Suprapubic skin (tissue), 4 donors: Measurements from ENCODE around the gene BCHE. TPM values are rescaled to one million over a fixed set of nuclear protein-coding genes. Genes with fewer than 3 reads are reported as not detected.

Experiments
- DNase-seq, 2 donors: peaks; one replicate each; pipeline ENCODE4 v3.0.0-alpha.2; 2019; ENCODE audit warnings: low spot score in 2 of 2
- H3K27ac ChIP-seq: fragments of 200-600 bp; sonication (generic); one replicate; pipeline ENCODE4 v1.5.1; 2019
- H3K27me3 ChIP-seq: fragments of 200-600 bp; sonication (generic); one replicate; pipeline ENCODE4 v1.5.1; 2019
- H3K36me3 ChIP-seq: fragments of 200-600 bp; sonication (generic); one replicate; pipeline ENCODE4 v1.5.1; 2019
- H3K4me1 ChIP-seq: fragments of 200-600 bp; sonication (generic); one replicate; pipeline ENCODE4 v1.5.1; 2019
- H3K4me3 ChIP-seq: fragments of 200-600 bp; sonication (generic); one replicate; pipeline ENCODE4 v1.5.1; 2019; ENCODE audit warnings: mild to moderate bottlenecking
- H3K9me3 ChIP-seq: fragments of 200-600 bp; sonication (generic); one replicate; pipeline ENCODE4 v1.5.1; 2019
- CTCF ChIP-seq, 2 donors: fragments of 200-600 bp in 1 of 2; fragments of 450-650 bp in 1 of 2; sonication (generic) in 1 of 2; IDR thresholded peaks; one replicate each; pipeline ENCODE4 v1.5.1; 2016 to 2019; ENCODE audit warnings: antibody characterized with exemption in 2 of 2, mild to moderate bottlenecking in 1 of 2, moderate library complexity in 1 of 2
- EP300 ChIP-seq: sonication (generic); formaldehyde crosslinking; IDR thresholded peaks from one replicate; pipeline ENCODE4 v1.6.1; 2017; ENCODE audit warnings: antibody characterized with exemption
- POLR2A ChIP-seq, 2 donors: fragments of 450-650 bp; IDR thresholded peaks; one replicate each; pipeline ENCODE4 v1.6.1; 2017; ENCODE audit warnings: antibody characterized with exemption in 2 of 2, mild to moderate bottlenecking in 2 of 2, moderate library complexity in 2 of 2
- POLR2AphosphoS5 ChIP-seq, 3 donors: sonication (generic); formaldehyde crosslinking; IDR thresholded peaks; one replicate each; pipeline ENCODE4 v1.6.1; 2017; ENCODE audit warnings: antibody characterized with exemption in 3 of 3
- WGBS: methylation state at CpG from one replicate; pipeline ENCODE4 v1.1.5; 2018; 5-methylcytosine and 5-hydroxymethylcytosine counted together
- total RNA-seq, 4 donors: library from RNA; depleted of rRNA; stranded (reverse); fragments of >200 nt; gene quantifications; one replicate each; pipeline ENCODE4 v1.1.0, GENCODE V29; 2016

BCHE gene
- total RNA-seq, 4 donors from 2014 or later: 4.6 to 6.4 (median 5.3) TPM

DNA sequence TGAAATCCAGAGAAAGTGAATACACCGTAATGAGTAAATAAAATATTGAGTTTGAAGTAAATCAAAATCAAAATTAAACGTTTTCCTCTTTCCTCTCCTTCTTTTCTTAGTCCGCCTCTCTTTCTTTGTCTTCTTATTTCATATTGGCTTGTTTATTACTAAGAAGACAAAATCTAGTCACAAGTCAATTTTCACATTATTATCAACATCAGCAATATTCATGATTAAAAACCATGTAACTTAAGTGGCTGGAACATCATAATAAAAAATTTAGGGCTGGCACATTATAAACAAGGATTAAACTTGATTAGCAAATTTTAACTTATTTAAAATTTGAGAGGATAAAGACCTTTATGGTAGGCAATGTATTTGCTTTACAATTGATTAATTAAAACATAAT is 61.4 kb downstream of the BCHE start:
- no peak overlapping the region for H3K27ac ChIP-seq
- no peaks in the 10 kb centered on the region for H3K27me3 ChIP-seq
- no peaks in the 10 kb centered on the region for H3K9me3 ChIP-seq
- H3K4me3 ChIP-seq: no peak overlapping the region
- no peaks in the 10 kb centered on the region for H3K4me1 ChIP-seq
- 65% methylated on average over 3 of the region's 3 CpGs for WGBS
- no peak for DNase-seq
- TF ChIP-seq POLR2A (IDR thresholded peaks at IDR 0.05) (no peak), EP300 (no peak), CTCF (IDR thresholded peaks at IDR 0.05) (no peak), POLR2AphosphoS5 (IDR thresholded peaks at IDR 0.05) (no peak)
- H3K36me3 ChIP-seq: no peaks in the 10 kb centered on the region

- TF ChIP-seq POLR2A (IDR thresholded peaks at IDR 0.05) (no peak), CTCF (IDR thresholded peaks at IDR 0.05) (no peak), POLR2AphosphoS5 (IDR thresholded peaks at IDR 0.05) (no peak), EP300 (no peak)
- Histone ChIP-seq H3K9me3 (peaks cover 7% of the 10 kb centered on the region), H3K27ac (no peak overlapping the region), H3K4me3 (no peak overlapping the region), H3K36me3 (no peaks in the 10 kb centered on the region), H3K4me1 (no peaks in the 10 kb centered on the region), H3K27me3 (no peaks in the 10 kb centered on the region)
- 64% methylated on average over 3 of the region's 3 CpGs for WGBS
- no peak for DNase-seq
Measured at GRCh38 chr3:165770781-165771180, 66.4 kb downstream of the BCHE start.

- 90% methylated on average over 4 of the region's 4 CpGs for WGBS
- TF ChIP-seq EP300 (no peak), CTCF (IDR thresholded peaks at IDR 0.05) (no peak)
- Histone ChIP-seq H3K27me3 (no peaks in the 10 kb centered on the region), H3K27ac (no peak overlapping the region), H3K4me1 (no peaks in the 10 kb centered on the region), H3K9me3 (peaks cover 7% of the 10 kb centered on the region), H3K4me3 (no peak overlapping the region), H3K36me3 (no peaks in the 10 kb centered on the region)
- DNase-seq: no peak
Measured at GRCh38 chr3:165768680-165769079, 68.5 kb downstream of the BCHE start.

GRCh38 chr3:165759041-165759440 is 78.2 kb downstream of the BCHE start:
- H3K4me1 ChIP-seq: no peaks in the 10 kb centered on the region
- H3K27me3 ChIP-seq: no peaks in the 10 kb centered on the region
- 89% methylated on average over 3 of the region's 3 CpGs for WGBS
- no peaks in the 10 kb centered on the region for H3K9me3 ChIP-seq
- H3K36me3 ChIP-seq: no peaks in the 10 kb centered on the region
- TF ChIP-seq CTCF (IDR thresholded peaks at IDR 0.05) (no peak), POLR2AphosphoS5 (IDR thresholded peaks at IDR 0.05) (no peak)
- no peak overlapping the region for H3K27ac ChIP-seq
- no peak overlapping the region for H3K4me3 ChIP-seq
- DNase-seq: no peak

DNA sequence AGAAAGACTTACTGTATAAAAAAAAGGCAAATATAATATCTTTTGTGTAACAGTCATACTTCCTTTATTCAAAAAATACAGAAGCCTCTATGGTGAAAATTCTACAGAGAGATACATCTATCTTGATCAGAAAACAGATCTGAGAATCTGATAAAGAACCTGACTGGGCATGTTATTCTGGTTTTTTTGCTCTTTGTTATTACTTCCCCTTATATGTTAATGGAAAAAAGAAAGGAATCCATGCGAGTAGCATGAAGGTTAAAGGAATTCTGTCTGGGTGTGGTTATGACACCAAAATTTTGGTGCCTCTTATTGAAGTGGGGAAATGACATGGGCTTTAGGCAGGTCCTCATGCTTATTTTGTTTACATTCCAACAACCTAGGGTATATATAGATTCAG is 81.7 kb downstream of the BCHE start:
- no peak overlapping the region for H3K27ac ChIP-seq
- 39% methylated on average over 1 of the region's 1 CpG for whole genome bisulfite sequencing
- H3K4me1 ChIP-seq: no peaks in the 10 kb centered on the region
- H3K9me3 ChIP-seq: no peaks in the 10 kb centered on the region
- H3K36me3 ChIP-seq: no peaks in the 10 kb centered on the region
- H3K27me3 ChIP-seq: no peaks in the 10 kb centered on the region
- TF ChIP-seq EP300 (no peak), CTCF (IDR thresholded peaks at IDR 0.05) (no peak), POLR2AphosphoS5 (IDR thresholded peaks at IDR 0.05) (no peak), POLR2A (IDR thresholded peaks at IDR 0.05) (no peak)
- H3K4me3 ChIP-seq: no peak overlapping the region
- no peak for DNase-seq
